ENCODE results near the gene PRDX3.

Gene PRDX3

GRCh38 chr10:119118231-119118630 is 60.4 kb downstream of the PRDX3 start:
- no peak for FAIRE-seq
